GM19455 (cell line): ENCODE results near the gene GPR83.
"Not testable (repeated sequence)": the region's sequence is repeated elsewhere in the genome, so short reads cannot be mapped to it uniquely, and the experiment has no call there.

Experiments
- ATAC-seq: cut with Tn5 transposase; IDR thresholded peaks from one replicate; pipeline ENCODE4 v1.9.1; 2021; ENCODE audit not compliant: unreplicated experiment

The GPR83 gene

GRCh38 chr11:94376841-94377240, 24.4 kb downstream of the GPR83 start:
- no peak for ATAC-seq

GRCh38 chr11:94370576-94370975, 30.6 kb downstream of the GPR83 start:
- ATAC-seq: not testable (repeated sequence)

GRCh38 chr11:94350850-94351563, 50.2 kb downstream of the GPR83 start:
- ATAC-seq: not testable (repeated sequence)

GRCh38 chr11:94346311-94346710, 54.9 kb downstream of the GPR83 start:
- not testable (repeated sequence) for ATAC-seq

GRCh38 chr11:94343495-94343894, 57.7 kb downstream of the GPR83 start:
- no peak for ATAC-seq

- ATAC-seq: no peak
Observed at GRCh38 chr11:94342250-94342649, 59.0 kb downstream of the GPR83 start.

- ATAC-seq: no peak
Observed at GRCh38 chr11:94338651-94339050, 62.6 kb downstream of the GPR83 start.

GRCh38 chr11:94336033-94336432, 65.2 kb downstream of the GPR83 start:
- no peak for ATAC-seq

GRCh38 chr11:94332814-94333213, 68.4 kb downstream of the GPR83 start:
- ATAC-seq: no peak

- ATAC-seq: no peak
Observed at GRCh38 chr11:94330789-94331188, 70.4 kb downstream of the GPR83 start.

GRCh38 chr11:94329501-94329900, 71.7 kb downstream of the GPR83 start:
- ATAC-seq: no peak

GRCh38 chr11:94328587-94329080, 72.6 kb downstream of the GPR83 start:
- no peak for ATAC-seq
